ENCODE data around the gene CCDC68. TPM values are rescaled to one million over a fixed set of nuclear protein-coding genes. Genes with fewer than 3 reads are reported as not detected.

CCDC68 gene
- total and polyA plus RNA-seq, 2 of the 8 experiments (the other 6 are each of a cell fraction or from before 2014, with no cell fraction given): 0.06 to 0.80 TPM

GRCh38 chr18:54932472-54932871 is 26.8 kb downstream of the CCDC68 start:
- Histone ChIP-seq H4K5ac (ENCODE audit: insufficient read length, low read depth, low read length) (no peak overlapping the region), H3K56ac (replicated peaks; ENCODE audit: insufficient read length, low read depth, low read length) (no peak overlapping the region), H3K14ac (ENCODE audit: insufficient read length) (no peak overlapping the region), H2BK15ac (ENCODE audit: low read length) (no peak overlapping the region), H3K36me3 (ENCODE audit: control insufficient read depth in 2 of 4, insufficient read depth in 4 of 4, low read length in 3 of 4) (no peaks in the 10 kb centered on the region), H2BK20ac (ENCODE audit: low read length) (no peak overlapping the region), H3K27ac (ENCODE audit: low read depth, low read length) (no peak overlapping the region), H2AK5ac (ENCODE audit: low read depth, low read length) (no peak overlapping the region), H3K9me3 (ENCODE audit: insufficient read depth in 2 of 2, low read depth in 1 of 2, low read length in 1 of 2) (no peaks in the 10 kb centered on the region), H3K23ac (ENCODE audit: insufficient read length) (no peak overlapping the region), H3K18ac (ENCODE audit: extremely low read depth, low read length) (no peak overlapping the region; the same call in 1 of the 2 replicates), H3K27me3 (replicated peaks in 1 of 4; ENCODE audit: control insufficient read depth in 3 of 4, extremely low read depth in 1 of 4, insufficient read depth in 3 of 4, low read length in 3 of 4) (no peaks in the 10 kb centered on the region), H3K79me1 (ENCODE audit: low read depth, low read length) (no peaks in the 10 kb centered on the region), H2BK120ac (replicated peaks; ENCODE audit: low read depth, low read length) (no peak overlapping the region), H3K4ac (replicated peaks; ENCODE audit: insufficient read length, low read depth, low read length) (no peak overlapping the region), H4K8ac (ENCODE audit: extremely low read depth, insufficient read depth, low read length) (no peak overlapping the region), H3K4me2 (ENCODE audit: insufficient read depth in 1 of 2, low read depth in 2 of 2, low read length in 2 of 2) (no peak overlapping the region), H3K4me3 (ENCODE audit: extremely low read depth in 1 of 4, insufficient read depth in 2 of 4, low read depth in 3 of 4, low read length in 4 of 4) (no peak overlapping the region), H3K79me2 (ENCODE audit: control insufficient read depth in 1 of 2, insufficient read depth in 2 of 2, low read length in 2 of 2) (no peaks in the 10 kb centered on the region), H2AFZ (ENCODE audit: low read length) (no peak overlapping the region), H4K20me1 (replicated peaks in 1 of 2; ENCODE audit: control insufficient read depth in 1 of 2, insufficient read depth in 2 of 2, low read length in 2 of 2) (no peaks in the 10 kb centered on the region), H2BK12ac (ENCODE audit: low read depth, low read length) (no peak overlapping the region), H3K23me2 (ENCODE audit: low read depth, low read length) (no peaks in the 10 kb centered on the region), H4K91ac (replicated peaks; ENCODE audit: insufficient read length, low read length) (no peak overlapping the region), H3K9ac (replicated peaks in 1 of 4; ENCODE audit: extremely low read depth in 1 of 4, low read depth in 3 of 4, low read length in 3 of 4) (no peak overlapping the region), H3K4me1 (replicated peaks in 1 of 4; ENCODE audit: control insufficient read depth in 3 of 4, insufficient read depth in 4 of 4, low read length in 3 of 4) (no peaks in the 10 kb centered on the region), H2BK5ac (ENCODE audit: low read depth, low read length) (no peak overlapping the region)
- FAIRE-seq (no peak), DNase-seq (ENCODE audit: low read depth in 1 of 2, low spot score in 2 of 2) (no peak)
- POLR2A ChIA-PET (ENCODE audit: partially characterized antibody): no interaction called here
- 92% methylated on average over 1 of the region's 1 CpG; no CpG with 5 or more reads in 1 of the 2 experiments for WGBS, 2 experiments (ENCODE audit: extremely low coverage in 1 of 2, insufficient coverage in 1 of 2, insufficient read length in 1 of 2, insufficient replicate concordance in 2 of 2, low coverage in 1 of 2, low lambda C conversion rate in 2 of 2, missing lambda C conversion rate in 1 of 2)
- CTCF ChIA-PET (ENCODE audit: partially characterized antibody): no interaction called here
- TF ChIP-seq EGR1 (IDR thresholded peaks at IDR 0.05; ENCODE audit: borderline replicate concordance, low read depth, low read length) (no peak), HDAC2 (IDR thresholded peaks at IDR 0.05; ENCODE audit: borderline replicate concordance in 1 of 2, low read depth in 2 of 2, low read length in 2 of 2) (no peak), KDM5A (IDR thresholded peaks at IDR 0.05; ENCODE audit: low read length) (no peak), POU5F1 (IDR thresholded peaks at IDR 0.05; ENCODE audit: low read depth, low read length) (no peak), SIN3A (conservative IDR thresholded peaks at IDR 0.05 in 1 of 2, IDR thresholded peaks at IDR 0.05 in 1 of 2; ENCODE audit: low read depth in 1 of 2, low read length in 2 of 2) (no peak), CHD1 (IDR thresholded peaks at IDR 0.05; ENCODE audit: low read depth, low read length) (no peak), CBX8 (IDR thresholded peaks at IDR 0.05; ENCODE audit: borderline replicate concordance, low read depth, low read length) (no peak), EZH2 (IDR thresholded peaks at IDR 0.05; ENCODE audit: low read depth, low read length, severe bottlenecking) (no peak), BRCA1 (IDR thresholded peaks at IDR 0.05; ENCODE audit: low read depth, low read length) (no peak), TBP (IDR thresholded peaks at IDR 0.05; ENCODE audit: low read depth, low read length) (no peak), RNF2 (IDR thresholded peaks at IDR 0.05; ENCODE audit: borderline replicate concordance, low read depth, low read length, missing control alignments, poor library complexity, severe bottlenecking) (no peak), ATF2 (IDR thresholded peaks at IDR 0.05; ENCODE audit: low read length) (no peak)

Data from H1 (cell line).